ENCODE measurements around the gene EBPL. TPM values are rescaled to one million over a fixed set of nuclear protein-coding genes. Genes with fewer than 3 reads are reported as not detected.

EBPL gene
- total RNA-seq, 1 donor from 2014 or later: 90.8 TPM

DNA sequence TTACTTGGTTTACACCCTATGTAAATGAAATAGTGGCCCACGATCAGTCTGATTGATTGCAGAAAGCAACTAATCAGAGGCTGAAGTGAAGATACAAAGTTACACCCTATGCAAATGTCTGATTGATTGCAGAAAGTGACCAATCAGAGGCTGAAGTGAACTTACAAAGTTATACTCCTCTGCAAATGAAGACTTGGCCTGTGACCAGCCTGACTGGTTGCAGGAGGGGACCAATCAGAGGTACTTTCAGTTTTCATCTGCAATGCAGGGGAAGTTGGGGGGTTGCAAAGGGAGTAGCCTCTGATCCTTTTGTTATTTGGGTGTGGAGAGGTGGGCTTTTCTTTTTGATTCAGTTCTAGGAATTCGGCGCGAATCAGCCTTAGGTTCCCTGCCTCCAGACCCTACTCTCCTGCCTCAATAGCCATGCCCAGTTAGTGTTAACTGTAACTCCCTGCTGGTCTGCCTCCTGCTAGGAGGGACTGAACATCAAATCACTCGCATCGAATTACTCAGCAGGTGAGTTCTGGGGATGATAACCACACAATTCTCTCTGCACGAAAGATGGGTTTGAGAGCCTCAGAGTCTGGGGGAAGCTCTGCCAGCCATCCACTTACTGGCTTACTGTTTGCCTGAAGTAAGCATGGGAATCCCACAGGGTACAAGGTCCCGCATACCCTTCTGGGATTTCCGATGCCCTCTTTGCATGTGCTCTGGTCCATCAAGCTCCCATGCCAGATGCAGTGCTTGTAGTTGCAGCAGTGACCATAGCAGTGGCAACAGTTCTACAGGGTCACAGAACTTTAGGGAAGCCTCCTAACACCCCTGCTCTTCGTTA is 55.5 kb downstream of the EBPL start:
- H3K36me3 ChIP-seq: no peaks in the 10 kb centered on the region
- no peaks in the 10 kb centered on the region for H3K9me3 ChIP-seq
- H3K27me3 ChIP-seq: no peaks in the 10 kb centered on the region
- intact Hi-C loops (cut with DNase I): no loop called here
- peaks cover 4% of the 10 kb centered on the region for H3K4me1 ChIP-seq
- DNase-seq (ENCODE audit: extremely low spot score in 2 of 2): no peak
- TF ChIP-seq, protein P1, sequence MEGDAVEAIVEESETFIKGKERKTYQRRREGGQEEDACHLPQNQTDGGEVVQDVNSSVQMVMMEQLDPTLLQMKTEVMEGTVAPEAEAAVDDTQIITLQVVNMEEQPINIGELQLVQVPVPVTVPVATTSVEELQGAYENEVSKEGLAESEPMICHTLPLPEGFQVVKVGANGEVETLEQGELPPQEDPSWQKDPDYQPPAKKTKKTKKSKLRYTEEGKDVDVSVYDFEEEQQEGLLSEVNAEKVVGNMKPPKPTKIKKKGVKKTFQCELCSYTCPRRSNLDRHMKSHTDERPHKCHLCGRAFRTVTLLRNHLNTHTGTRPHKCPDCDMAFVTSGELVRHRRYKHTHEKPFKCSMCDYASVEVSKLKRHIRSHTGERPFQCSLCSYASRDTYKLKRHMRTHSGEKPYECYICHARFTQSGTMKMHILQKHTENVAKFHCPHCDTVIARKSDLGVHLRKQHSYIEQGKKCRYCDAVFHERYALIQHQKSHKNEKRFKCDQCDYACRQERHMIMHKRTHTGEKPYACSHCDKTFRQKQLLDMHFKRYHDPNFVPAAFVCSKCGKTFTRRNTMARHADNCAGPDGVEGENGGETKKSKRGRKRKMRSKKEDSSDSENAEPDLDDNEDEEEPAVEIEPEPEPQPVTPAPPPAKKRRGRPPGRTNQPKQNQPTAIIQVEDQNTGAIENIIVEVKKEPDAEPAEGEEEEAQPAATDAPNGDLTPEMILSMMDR (IDR thresholded peaks at IDR 0.05): no peak
- TF ChIP-seq POLR2AphosphoS5 (IDR thresholded peaks at IDR 0.05; ENCODE audit: insufficient read depth in 1 of 2, low read depth in 1 of 2) (no peak), POLR2A (IDR thresholded peaks at IDR 0.05) (no peak)
- H3K4me3 ChIP-seq: peak overlapping the region; percentile 21 to 35
- no peak overlapping the region for H3K27ac ChIP-seq

DNA sequence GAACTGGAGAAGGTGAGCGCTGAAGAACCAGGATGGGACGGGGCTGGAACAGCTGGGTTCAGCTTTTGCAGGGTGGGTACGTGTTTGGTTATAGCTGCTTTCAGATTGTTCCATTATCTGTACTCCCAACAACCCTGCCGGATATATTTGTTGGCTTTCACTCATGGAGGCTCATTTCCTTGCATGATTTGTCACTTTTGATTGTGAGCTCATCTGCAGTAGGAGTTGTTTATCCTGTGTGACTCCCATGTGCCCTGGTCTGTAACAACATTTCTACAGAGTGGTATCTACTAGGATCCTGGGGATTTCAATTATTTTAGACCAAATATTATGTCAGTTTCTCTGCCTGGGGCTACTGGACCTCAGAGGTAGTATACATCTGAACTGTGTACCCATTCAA is 57.6 kb downstream of the EBPL start:
- TF ChIP-seq POLR2A (IDR thresholded peaks at IDR 0.05) (no peak), POLR2AphosphoS5 (IDR thresholded peaks at IDR 0.05; ENCODE audit: insufficient read depth in 1 of 2, low read depth in 1 of 2) (no peak)
- TF ChIP-seq, protein P1 (IDR thresholded peaks at IDR 0.05): no peak
- no peak overlapping the region for H3K27ac ChIP-seq
- no peaks in the 10 kb centered on the region for H3K4me1 ChIP-seq
- no peaks in the 10 kb centered on the region for H3K9me3 ChIP-seq
- intact Hi-C loops (cut with DNase I): no loop called here
- H3K36me3 ChIP-seq: no peaks in the 10 kb centered on the region
- no peak overlapping the region for H3K4me3 ChIP-seq
- no peak for DNase-seq (ENCODE audit: extremely low spot score in 2 of 2)
- H3K27me3 ChIP-seq: no peaks in the 10 kb centered on the region

DNA sequence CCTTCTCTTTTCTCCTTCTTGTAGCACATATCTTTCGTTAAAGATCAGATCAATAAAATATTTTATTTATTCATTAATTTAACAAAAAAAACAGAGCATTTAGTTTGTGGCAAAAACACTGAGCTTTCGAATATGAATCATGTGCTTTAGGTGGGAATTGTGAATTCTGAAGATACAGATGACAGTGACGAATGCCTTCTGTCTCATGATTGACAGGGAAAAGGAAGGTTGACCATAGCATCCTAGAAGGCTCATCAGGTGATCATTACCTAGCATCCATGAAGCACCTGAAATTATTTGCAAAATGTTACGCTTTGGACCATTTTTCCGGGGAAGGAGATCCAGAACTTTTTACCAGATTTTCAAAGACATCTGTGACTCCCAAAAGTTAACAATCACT is 59.1 kb downstream of the EBPL start:
- Histone ChIP-seq H3K4me3 (no peak overlapping the region), H3K9me3 (no peaks in the 10 kb centered on the region), H3K27me3 (no peaks in the 10 kb centered on the region), H3K36me3 (no peaks in the 10 kb centered on the region), H3K27ac (no peak overlapping the region), H3K4me1 (no peaks in the 10 kb centered on the region)
- TF ChIP-seq POLR2AphosphoS5 (IDR thresholded peaks at IDR 0.05; ENCODE audit: insufficient read depth in 1 of 2, low read depth in 1 of 2) (no peak), POLR2A (IDR thresholded peaks at IDR 0.05) (no peak)
- TF ChIP-seq, protein P1 (IDR thresholded peaks at IDR 0.05): no peak
- DNase-seq (ENCODE audit: extremely low spot score in 2 of 2): no peak
- intact Hi-C loops (cut with DNase I): no loop called here

DNA sequence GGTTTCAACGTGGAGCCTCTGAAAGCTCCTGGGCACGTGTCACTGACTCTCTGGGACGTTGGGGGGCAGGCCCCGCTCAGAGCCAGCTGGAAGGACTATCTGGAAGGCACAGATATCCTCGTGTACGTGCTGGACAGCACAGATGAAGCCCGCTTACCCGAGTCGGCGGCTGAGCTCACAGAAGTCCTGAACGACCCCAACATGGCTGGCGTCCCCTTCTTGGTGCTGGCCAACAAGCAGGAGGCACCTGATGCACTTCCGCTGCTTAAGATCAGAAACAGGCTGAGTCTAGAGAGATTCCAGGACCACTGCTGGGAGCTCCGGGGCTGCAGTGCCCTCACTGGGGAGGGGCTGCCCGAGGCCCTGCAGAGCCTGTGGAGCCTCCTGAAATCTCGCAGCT is 60.7 kb downstream of the EBPL start:
- no peak overlapping the region for H3K27ac ChIP-seq
- H3K9me3 ChIP-seq: no peaks in the 10 kb centered on the region
- H3K27me3 ChIP-seq: no peaks in the 10 kb centered on the region
- no peak overlapping the region for H3K4me3 ChIP-seq
- intact Hi-C loops (cut with DNase I): no loop called here
- H3K4me1 ChIP-seq: peaks cover 4% of the 10 kb centered on the region
- TF ChIP-seq POLR2A (IDR thresholded peaks at IDR 0.05): no peak
- no peak for TF ChIP-seq POLR2AphosphoS5 (IDR thresholded peaks at IDR 0.05; ENCODE audit: insufficient read depth in 1 of 2, low read depth in 1 of 2)
- TF ChIP-seq, protein P1 (IDR thresholded peaks at IDR 0.05): no peak
- H3K36me3 ChIP-seq: no peaks in the 10 kb centered on the region
- DNase-seq (ENCODE audit: extremely low spot score in 2 of 2): no peak

DNA sequence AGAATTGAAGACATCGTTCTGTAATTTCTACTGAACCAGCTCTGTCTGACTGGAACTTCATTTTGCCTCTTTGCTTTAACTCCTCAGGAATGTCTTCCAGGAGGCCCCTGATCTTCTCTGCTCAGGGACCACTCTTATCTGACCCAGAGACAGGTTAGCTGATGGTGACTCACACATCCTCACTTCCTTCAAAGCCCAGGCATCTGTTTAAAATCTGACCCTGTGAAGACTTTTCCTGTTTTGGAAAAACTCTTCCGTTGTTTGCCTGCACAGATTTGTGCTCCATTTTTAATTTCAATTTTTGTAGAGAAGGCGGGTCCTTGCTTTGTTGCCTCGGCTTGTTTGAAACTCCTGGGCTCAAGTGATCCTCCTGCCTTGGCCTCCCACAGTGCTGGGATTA is 61.3 kb downstream of the EBPL start:
- intact Hi-C loops (cut with DNase I): no loop called here
- no peak for DNase-seq (ENCODE audit: extremely low spot score in 2 of 2)
- TF ChIP-seq POLR2A (IDR thresholded peaks at IDR 0.05) (no peak), POLR2AphosphoS5 (IDR thresholded peaks at IDR 0.05; ENCODE audit: insufficient read depth in 1 of 2, low read depth in 1 of 2) (no peak)
- TF ChIP-seq, protein P1 (IDR thresholded peaks at IDR 0.05): no peak

More for the DNA sequence above, 61.3 kb downstream of the EBPL start:
- Histone ChIP-seq H3K4me1 (peaks cover 9% of the 10 kb centered on the region), H3K27ac (no peak overlapping the region), H3K27me3 (no peaks in the 10 kb centered on the region), H3K36me3 (no peaks in the 10 kb centered on the region), H3K9me3 (no peaks in the 10 kb centered on the region), H3K4me3 (no peak overlapping the region)

All from vagina (tissue), 2 donors.